CD14-positive monocyte (primary cell): ENCODE results near the gene ABCA6. TPM values are rescaled to one million over a fixed set of nuclear protein-coding genes. Genes with fewer than 3 reads are reported as not detected.

ENCODE experiments used
- DNase-seq, 3 donors: peaks; one replicate each; pipeline ENCODE4 v3.0.0-alpha.2; 2011 to 2022
- H2AFZ ChIP-seq: 2 replicates; pipeline ENCODE4 v1.6.0; 2012; ENCODE audit warnings: mild to moderate bottlenecking, low read depth, low read length, inconsistent platforms; ENCODE audit not compliant: insufficient read depth, poor library complexity, severe bottlenecking
- H3K27ac ChIP-seq, 2 donors: 1 replicate in 1 of 2; 2 replicates in 1 of 2; pipeline ENCODE4 v1.5.1; 2012 to 2013; ENCODE audit warnings: low read length in 2 of 2, control low read depth in 1 of 2, inconsistent platforms in 1 of 2, low read depth in 1 of 2, mild to moderate bottlenecking in 1 of 2
- H3K27me3 ChIP-seq, 2 donors: one replicate each; pipeline versions ENCODE4 v1.6.0 to v1.6.1; 2011 to 2013; ENCODE audit warnings: low read length in 2 of 2; ENCODE audit not compliant: control insufficient read depth in 2 of 2, insufficient read depth in 2 of 2
- H3K36me3 ChIP-seq, 2 donors: replicated peaks in 1 of 2; 1 replicate in 1 of 2; 2 replicates in 1 of 2; pipeline versions ENCODE4 v1.5.1 to v1.6.1; 2012 to 2013; ENCODE audit warnings: low read length in 2 of 2, control low read depth in 1 of 2, inconsistent platforms in 1 of 2, mild to moderate bottlenecking in 1 of 2; ENCODE audit not compliant: insufficient read depth in 2 of 2, control insufficient read depth in 1 of 2
- H3K4me1 ChIP-seq, 2 donors: 1 replicate in 1 of 2; 2 replicates in 1 of 2; pipeline versions ENCODE4 v1.5.1 to v1.6.1; 2012 to 2013; ENCODE audit warnings: low read length in 2 of 2, control low read depth in 1 of 2, inconsistent platforms in 1 of 2, mild to moderate bottlenecking in 1 of 2, moderate library complexity in 1 of 2; ENCODE audit not compliant: insufficient read depth in 2 of 2, control insufficient read depth in 1 of 2
- H3K4me2 ChIP-seq: replicated peaks from 2 replicates; pipeline ENCODE3; 2012; ENCODE audit warnings: low read length, moderate library complexity, mild to moderate bottlenecking; ENCODE audit not compliant: poor library complexity, severe bottlenecking; ENCODE audit errors: extremely low read depth
- H3K4me3 ChIP-seq, 3 experiments: fragments of 200-600 bp in 1 of 3; sonication (generic) in 1 of 3; replicated peaks in 1 of 3; 1 replicate in 2 of 3; 2 replicates in 1 of 3; pipeline ENCODE4 v1.5.1; 2011 to 2013; ENCODE audit warnings: low read length in 3 of 3, mild to moderate bottlenecking in 3 of 3, control low read depth in 2 of 3, low read depth in 2 of 3, inconsistent platforms in 1 of 3, moderate library complexity in 1 of 3
- H3K79me2 ChIP-seq: 2 replicates; pipeline ENCODE4 v1.6.0; 2012; ENCODE audit warnings: mild to moderate bottlenecking, control low read depth, inconsistent platforms, low read length, moderate library complexity; ENCODE audit not compliant: insufficient read depth
- H3K9ac ChIP-seq: 2 replicates; pipeline ENCODE4 v1.6.0; 2017; ENCODE audit warnings: low read length, mild to moderate bottlenecking; ENCODE audit not compliant: insufficient read depth, poor library complexity, severe bottlenecking
- H3K9me3 ChIP-seq, 2 donors: replicated peaks in 1 of 2; 1 replicate in 1 of 2; 2 replicates in 1 of 2; pipeline versions ENCODE4 v1.5.1 to v1.6.1; 2012 to 2013; ENCODE audit warnings: low read length in 2 of 2, control low read depth in 1 of 2; ENCODE audit not compliant: control insufficient read depth in 1 of 2, insufficient read depth in 1 of 2
- H4K20me1 ChIP-seq: 2 replicates; pipeline ENCODE4 v1.6.0; 2012; ENCODE audit warnings: mild to moderate bottlenecking, low read length, control low read depth, moderate library complexity; ENCODE audit not compliant: insufficient read depth
- H3K27ac Mint-ChIP-seq, 7 donors: one replicate each; pipeline ENCODE4 v1.8.0; 2020; ENCODE audit warnings: mild to moderate bottlenecking in 7 of 7, mixed read lengths in 7 of 7, moderate library complexity in 6 of 7, inconsistent platforms in 2 of 7
- H3K27me3 Mint-ChIP-seq, 3 donors: one replicate each; pipeline ENCODE4 v1.8.0; 2021 to 2022; ENCODE audit warnings: low read depth in 3 of 3, mild to moderate bottlenecking in 3 of 3, mixed read lengths in 3 of 3, moderate library complexity in 3 of 3, inconsistent platforms in 1 of 3
- H3K36me3 Mint-ChIP-seq, 2 donors: one replicate each; pipeline ENCODE4 v1.8.0; 2020; ENCODE audit warnings: mixed read lengths in 2 of 2, inconsistent platforms in 1 of 2, mild to moderate bottlenecking in 1 of 2
- H3K4me1 Mint-ChIP-seq: one replicate; pipeline ENCODE4 v1.8.0; 2020; ENCODE audit warnings: mild to moderate bottlenecking, mixed read lengths
- H3K4me3 Mint-ChIP-seq, 2 donors: one replicate each; pipeline ENCODE4 v1.8.0; 2020; ENCODE audit warnings: mild to moderate bottlenecking in 2 of 2, mixed read lengths in 2 of 2, moderate library complexity in 1 of 2
- H3K9me3 Mint-ChIP-seq, 7 donors: one replicate each; pipeline ENCODE4 v1.8.0; 2020 to 2022; ENCODE audit warnings: mixed read lengths in 7 of 7, mild to moderate bottlenecking in 6 of 7, moderate library complexity in 6 of 7, inconsistent platforms in 2 of 7
- WGBS: methylation state at CpG from one replicate; pipeline ENCODE4 v1.1.5; 2013; ENCODE audit warnings: missing lambda C conversion rate; ENCODE audit not compliant: insufficient coverage; 5-methylcytosine and 5-hydroxymethylcytosine counted together
- intact Hi-C, 2 donors: fragments of 100-400 bp; cut with micrococcal nuclease; formaldehyde crosslinking; loops; one replicate each; pipeline versions ENCODE4 v1.15.0 to v1.15.1; 2023
- polyA plus RNA-seq, 3 donors: library from polyadenylated mRNA; depleted of rRNA in 1 of 3; unstranded in 2 of 3; stranded (reverse) in 1 of 3; fragments of 300-500 nt in 2 of 3; fragments of >200 nt in 1 of 3; fragmentation: Illumina TruSeq in 2 of 3; gene quantifications; 1 replicate in 2 of 3; 2 replicates in 1 of 3; pipeline ENCODE4 v1.2.3, GENCODE V29; 2012 to 2021
- TF ChIP-seq, protein P1 (sequence below): fragments of 200-600 bp; IDR thresholded peaks from one replicate; pipeline ENCODE4 v1.8.0; 2022; ENCODE audit warnings: antibody characterized with exemption, mild to moderate bottlenecking

The ABCA6 gene
- polyA plus RNA-seq, 3 donors: 0.52 to 0.93 (median 0.76) TPM

DNA sequence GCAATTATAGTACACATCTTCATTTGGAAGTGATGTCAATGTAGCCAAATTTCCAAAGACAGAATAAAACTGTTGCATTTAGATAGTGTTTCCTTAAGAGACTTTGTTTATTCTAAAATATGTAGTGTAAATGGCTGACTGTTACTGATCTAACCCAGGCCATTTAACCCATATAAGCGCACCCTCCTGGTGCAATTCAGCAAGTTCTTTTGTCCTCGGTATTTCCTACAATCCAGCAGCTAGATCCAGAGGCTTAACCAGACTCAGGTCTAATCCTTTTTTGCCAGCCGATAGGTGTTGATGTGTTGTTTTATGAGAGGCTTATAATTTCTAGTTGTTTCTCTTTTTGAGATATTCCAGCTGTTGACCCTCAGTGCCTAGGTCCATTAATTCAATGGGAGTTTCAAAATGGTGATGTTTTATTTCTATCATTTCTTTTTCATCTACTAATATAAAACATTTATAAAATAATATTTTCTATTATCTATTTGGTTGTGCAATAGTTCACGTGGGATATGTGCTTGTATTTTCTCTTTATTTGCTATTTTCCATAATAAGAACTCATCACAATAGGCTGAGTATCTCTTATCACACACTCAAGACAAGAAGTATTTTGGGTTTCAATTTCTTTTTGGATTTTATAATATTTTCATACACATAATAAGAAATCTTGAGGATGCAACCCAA is 95.4 kb downstream of the ABCA6 start:
- H3K4me1 ChIP-seq: peaks cover 33 to 50% of the 10 kb centered on the region in 2 donors
- intact Hi-C loops: no loop called here
- peaks cover 40% of the 10 kb centered on the region for H3K4me1 Mint-ChIP-seq
- TF ChIP-seq, protein P1, sequence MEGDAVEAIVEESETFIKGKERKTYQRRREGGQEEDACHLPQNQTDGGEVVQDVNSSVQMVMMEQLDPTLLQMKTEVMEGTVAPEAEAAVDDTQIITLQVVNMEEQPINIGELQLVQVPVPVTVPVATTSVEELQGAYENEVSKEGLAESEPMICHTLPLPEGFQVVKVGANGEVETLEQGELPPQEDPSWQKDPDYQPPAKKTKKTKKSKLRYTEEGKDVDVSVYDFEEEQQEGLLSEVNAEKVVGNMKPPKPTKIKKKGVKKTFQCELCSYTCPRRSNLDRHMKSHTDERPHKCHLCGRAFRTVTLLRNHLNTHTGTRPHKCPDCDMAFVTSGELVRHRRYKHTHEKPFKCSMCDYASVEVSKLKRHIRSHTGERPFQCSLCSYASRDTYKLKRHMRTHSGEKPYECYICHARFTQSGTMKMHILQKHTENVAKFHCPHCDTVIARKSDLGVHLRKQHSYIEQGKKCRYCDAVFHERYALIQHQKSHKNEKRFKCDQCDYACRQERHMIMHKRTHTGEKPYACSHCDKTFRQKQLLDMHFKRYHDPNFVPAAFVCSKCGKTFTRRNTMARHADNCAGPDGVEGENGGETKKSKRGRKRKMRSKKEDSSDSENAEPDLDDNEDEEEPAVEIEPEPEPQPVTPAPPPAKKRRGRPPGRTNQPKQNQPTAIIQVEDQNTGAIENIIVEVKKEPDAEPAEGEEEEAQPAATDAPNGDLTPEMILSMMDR: no peak
- no peak overlapping the region for H3K4me3 ChIP-seq
- H3K4me3 Mint-ChIP-seq: no peak overlapping the region
- H3K79me2 ChIP-seq: no peaks in the 10 kb centered on the region
- no peaks in the 10 kb centered on the region for H3K36me3 ChIP-seq
- DNase-seq: no peak
- no peak overlapping the region for H3K4me2 ChIP-seq
- peak overlapping the region in 2 of 7 donors; percentile 8 to 65 for H3K27ac Mint-ChIP-seq
- H3K9ac ChIP-seq: no peak overlapping the region
- peaks cover 0 to 7% (median 3%) of the 10 kb centered on the region in 7 donors for H3K9me3 Mint-ChIP-seq
- H3K27me3 Mint-ChIP-seq: no peaks in the 10 kb centered on the region
- H2AFZ ChIP-seq: no peak overlapping the region
- no peaks in the 10 kb centered on the region for H4K20me1 ChIP-seq
- no peaks in the 10 kb centered on the region for H3K9me3 ChIP-seq
- no CpG with 5 or more reads among the region's 4 CpGs for whole genome bisulfite sequencing
- no peaks in the 10 kb centered on the region for H3K27me3 ChIP-seq
- H3K27ac ChIP-seq: peak overlapping the region in 1 of 2 donors; percentile 55
- H3K36me3 Mint-ChIP-seq: peaks cover 0 to 7% of the 10 kb centered on the region in 2 donors

DNA sequence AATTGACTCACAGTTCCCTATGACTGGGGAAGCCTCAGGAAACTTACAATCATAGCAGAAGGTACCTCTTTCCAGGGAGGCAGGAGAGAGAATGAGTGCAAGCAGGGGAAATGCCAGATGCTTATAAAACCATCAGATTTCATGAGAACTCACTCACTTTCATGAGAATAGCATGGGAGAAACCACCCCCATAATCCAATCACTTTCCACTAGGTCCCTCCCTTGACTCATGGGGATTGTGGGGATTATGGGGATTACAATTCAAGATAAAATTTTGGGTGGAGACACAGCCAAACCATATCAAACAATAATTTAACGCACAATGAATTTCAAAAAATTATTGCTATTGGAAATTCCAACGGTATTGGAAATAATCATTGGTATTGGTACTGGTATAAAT is 96.0 kb downstream of the ABCA6 start:
- Histone ChIP-seq H4K20me1 (no peaks in the 10 kb centered on the region), H3K27me3 (no peaks in the 10 kb centered on the region), H3K4me3 (no peak overlapping the region), H3K4me2 (no peak overlapping the region), H3K79me2 (no peaks in the 10 kb centered on the region), H3K4me1 (peaks cover 28 to 43% of the 10 kb centered on the region in 2 donors), H3K27ac (peak overlapping the region in 1 of 2 donors; percentile 55), H3K9ac (no peak overlapping the region), H2AFZ (no peak overlapping the region), H3K9me3 (no peaks in the 10 kb centered on the region), H3K36me3 (no peaks in the 10 kb centered on the region)
- Mint-ChIP-seq H3K4me1 (peaks cover 37% of the 10 kb centered on the region), H3K27me3 (no peaks in the 10 kb centered on the region), H3K27ac (peak overlapping the region in 2 of 7 donors; percentile 30 to 43), H3K4me3 (no peak overlapping the region), H3K9me3 (peaks cover 0 to 7% (median 3%) of the 10 kb centered on the region in 7 donors), H3K36me3 (peaks cover 0 to 7% of the 10 kb centered on the region in 2 donors)
- TF ChIP-seq, protein P1: no peak
- intact Hi-C loops: no loop called here
- no CpG with 5 or more reads among the region's 2 CpGs for WGBS
- DNase-seq: no peak
